ENCODE results near the gene C2CD4C. TPM values are rescaled to one million over a fixed set of nuclear protein-coding genes. Genes with fewer than 3 reads are reported as not detected.

C2CD4C gene
- total and polyA plus RNA-seq, 2 donors (not counting 3 experiments of a cell fraction or from before 2014, with no cell fraction given) = 0.25 to 0.38 TPM

DNA sequence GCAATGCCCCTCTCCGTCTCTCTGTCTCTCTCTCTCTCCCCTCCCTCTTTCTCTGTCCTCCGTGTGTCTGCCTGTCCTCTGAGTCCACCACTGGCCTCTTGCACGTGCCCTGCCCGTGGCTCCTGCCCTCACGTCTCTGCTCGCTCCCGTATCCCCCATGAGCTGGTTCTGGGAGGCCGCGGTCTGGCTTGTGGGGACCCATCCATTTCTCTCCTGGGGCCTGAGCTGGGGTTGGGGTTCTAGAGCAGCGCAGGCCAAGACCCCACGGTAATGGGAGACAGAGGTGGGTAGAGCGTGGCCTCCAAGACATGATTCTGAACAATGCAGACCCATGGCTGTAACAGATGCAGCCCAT, 19.0 kb downstream of the C2CD4C start:
- Histone ChIP-seq H3K9ac (replicated peaks; ENCODE audit: extremely low read depth, insufficient read depth, low read length) (no peak overlapping the region), H4K20me1 (replicated peaks; ENCODE audit: control insufficient read depth, extremely low read depth, insufficient read depth, low read length) (no peaks in the 10 kb centered on the region), H2AFZ (ENCODE audit: low read depth, low read length) (no peak overlapping the region), H3K9me3 (replicated peaks; ENCODE audit: control insufficient read depth, insufficient read depth, low read length) (peaks cover 2% of the 10 kb centered on the region), H3K27me3 (ENCODE audit: control insufficient read depth in 2 of 2, insufficient read depth in 2 of 2, low read length in 2 of 2) (peaks cover 0 to 2% of the 10 kb centered on the region in 2 experiments), H3K79me2 (ENCODE audit: control insufficient read depth, insufficient read depth, low read length) (no peaks in the 10 kb centered on the region), H3K27ac (ENCODE audit: insufficient read depth, low read depth, low read length) (no peak overlapping the region), H3K9me1 (replicated peaks; ENCODE audit: control insufficient read depth, extremely low read depth, insufficient read depth, low read length) (no peaks in the 10 kb centered on the region), H3K4me2 (ENCODE audit: insufficient read depth, low read length) (no peak overlapping the region), H3K36me3 (ENCODE audit: control insufficient read depth in 2 of 2, extremely low read depth in 1 of 2, insufficient read depth in 2 of 2, low read length in 2 of 2) (no peaks in the 10 kb centered on the region), H3K4me3 (replicated peaks in 1 of 3; ENCODE audit: insufficient read depth in 1 of 3, low read depth in 1 of 3, low read length in 3 of 3) (no peak overlapping the region), H3K4me1 (ENCODE audit: control insufficient read depth, extremely low read depth, insufficient read depth, low read length) (no peaks in the 10 kb centered on the region)
- dilution Hi-C loops (cut with MboI; ENCODE audit: extremely low pct_ligation_motif_present, low sequenced_read_pairs) (no loop called here), intact Hi-C loops (cut with micrococcal nuclease) (loop anchor here (10.0 kb wide), 1 partner anchor 95 kb away; no protein-coding TSS in a partner anchor)
- BruUV-seq (replicated peaks) = no TSS peak
- ChIA-PET CTCF (no interaction called here), POLR2A (no interaction called here)
- no peak for FAIRE-seq
- TF ChIP-seq JUN (IDR thresholded peaks at IDR 0.05; ENCODE audit: borderline replicate concordance, insufficient read depth, insufficient read length, low read depth) (no peak), MYC (IDR thresholded peaks at IDR 0.05; ENCODE audit: low read depth, low read length) (no peak), FOS (IDR thresholded peaks at IDR 0.05; ENCODE audit: borderline replicate concordance, insufficient read depth, low read length) (no peak), POLR2AphosphoS5 (IDR thresholded peaks at IDR 0.05; ENCODE audit: insufficient read depth, low read depth, low read length) (no peak), GATA2 (IDR thresholded peaks at IDR 0.05; ENCODE audit: insufficient read depth, insufficient read length, low read depth, low read length) (no peak), POLR2A (IDR thresholded peaks at IDR 0.05; ENCODE audit: low read depth, low read length) (no peak), EZH2 (IDR thresholded peaks at IDR 0.05; ENCODE audit: borderline replicate concordance, low read depth, low read length, severe bottlenecking) (no peak)
- TF ChIP-seq, protein P1, sequence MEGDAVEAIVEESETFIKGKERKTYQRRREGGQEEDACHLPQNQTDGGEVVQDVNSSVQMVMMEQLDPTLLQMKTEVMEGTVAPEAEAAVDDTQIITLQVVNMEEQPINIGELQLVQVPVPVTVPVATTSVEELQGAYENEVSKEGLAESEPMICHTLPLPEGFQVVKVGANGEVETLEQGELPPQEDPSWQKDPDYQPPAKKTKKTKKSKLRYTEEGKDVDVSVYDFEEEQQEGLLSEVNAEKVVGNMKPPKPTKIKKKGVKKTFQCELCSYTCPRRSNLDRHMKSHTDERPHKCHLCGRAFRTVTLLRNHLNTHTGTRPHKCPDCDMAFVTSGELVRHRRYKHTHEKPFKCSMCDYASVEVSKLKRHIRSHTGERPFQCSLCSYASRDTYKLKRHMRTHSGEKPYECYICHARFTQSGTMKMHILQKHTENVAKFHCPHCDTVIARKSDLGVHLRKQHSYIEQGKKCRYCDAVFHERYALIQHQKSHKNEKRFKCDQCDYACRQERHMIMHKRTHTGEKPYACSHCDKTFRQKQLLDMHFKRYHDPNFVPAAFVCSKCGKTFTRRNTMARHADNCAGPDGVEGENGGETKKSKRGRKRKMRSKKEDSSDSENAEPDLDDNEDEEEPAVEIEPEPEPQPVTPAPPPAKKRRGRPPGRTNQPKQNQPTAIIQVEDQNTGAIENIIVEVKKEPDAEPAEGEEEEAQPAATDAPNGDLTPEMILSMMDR (IDR thresholded peaks at IDR 0.05; ENCODE audit: extremely low read depth in 1 of 2, insufficient read depth in 1 of 2, low read depth in 1 of 2, low read length in 2 of 2) = no peak
- TF ChIP-seq, protein P2, sequence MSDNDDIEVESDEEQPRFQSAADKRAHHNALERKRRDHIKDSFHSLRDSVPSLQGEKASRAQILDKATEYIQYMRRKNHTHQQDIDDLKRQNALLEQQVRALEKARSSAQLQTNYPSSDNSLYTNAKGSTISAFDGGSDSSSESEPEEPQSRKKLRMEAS (IDR thresholded peaks at IDR 0.05; ENCODE audit: insufficient read depth, insufficient read length) = no peak
- no peak for DNase-seq (ENCODE audit: low read depth, low spot score)

All from endothelial cell of umbilical vein (primary cell).